HepG2 (cell line): ENCODE results near the gene KRT17. TPM values are rescaled to one million over a fixed set of nuclear protein-coding genes. Genes with fewer than 3 reads are reported as not detected.

Experiments used
- ARHGAP35 ChIP-seq: sonication (generic); formaldehyde crosslinking; IDR thresholded peaks from 2 replicates; pipeline ENCODE4 v1.9.0; 2022; ENCODE audit warnings: mild to moderate bottlenecking, inconsistent platforms, moderate library complexity, missing genetic modification reagents, borderline replicate concordance
- CREB3 ChIP-seq: sonication (generic); formaldehyde crosslinking; IDR thresholded peaks from 2 replicates; pipeline ENCODE4 v1.5.0; 2020; ENCODE audit warnings: missing genetic modification reagents
- MAX ChIP-seq: IDR thresholded peaks from 2 replicates; pipeline ENCODE4 v1.6.1; 2012; ENCODE audit warnings: inconsistent platforms
- NRL ChIP-seq: sonication (generic); formaldehyde crosslinking; IDR thresholded peaks from 2 replicates; pipeline ENCODE4 v1.5.0; 2020; ENCODE audit warnings: missing genetic modification reagents, mild to moderate bottlenecking, moderate library complexity, borderline replicate concordance
- RCOR2 ChIP-seq: IDR thresholded peaks from 2 replicates; pipeline ENCODE4 v1.6.1; 2016; ENCODE audit warnings: missing biosample characterization, missing genetic modification reagents
- RXRA ChIP-seq: sonication (generic); formaldehyde crosslinking; IDR thresholded peaks from 2 replicates; pipeline ENCODE4 v1.5.1; 2020; ENCODE audit warnings: missing genetic modification reagents
- XRCC5 ChIP-seq: fragments of 200-400 bp; formaldehyde crosslinking; optimal IDR thresholded peaks from 2 replicates; pipeline ENCODE3; 2017; ENCODE audit warnings: mild to moderate bottlenecking, low read length
- ZBTB49 ChIP-seq: sonication (generic); formaldehyde crosslinking; IDR thresholded peaks from 2 replicates; pipeline ENCODE4 v1.4.0; 2020; ENCODE audit warnings: missing genetic modification reagents, borderline replicate concordance
- ZNF160 ChIP-seq: sonication (generic); formaldehyde crosslinking; IDR thresholded peaks from 2 replicates; pipeline ENCODE4 v1.8.0; 2022; ENCODE audit warnings: mild to moderate bottlenecking, inconsistent platforms, missing genetic modification reagents
- ZNF318 ChIP-seq: sonication (generic); formaldehyde crosslinking; IDR thresholded peaks from 2 replicates; pipeline ENCODE4 v1.4.0; 2020; ENCODE audit warnings: mild to moderate bottlenecking, missing genetic modification reagents
- ZNF572 ChIP-seq: sonication (generic); formaldehyde crosslinking; IDR thresholded peaks from 2 replicates; pipeline ENCODE4 v1.5.1; 2020; ENCODE audit warnings: mild to moderate bottlenecking, missing genetic modification reagents
- ZNF574 ChIP-seq: sonication (generic); formaldehyde crosslinking; IDR thresholded peaks from 2 replicates; pipeline ENCODE4 v1.4.0; 2020; ENCODE audit warnings: missing genetic modification reagents
- ZNF652 ChIP-seq: IDR thresholded peaks from 2 replicates; pipeline ENCODE4 v1.6.1; 2016; ENCODE audit warnings: low read depth, borderline replicate concordance
- polyA plus RNA-seq, 8 experiments: library from polyadenylated mRNA; depleted of rRNA in 3 of 8; stranded (reverse) in 7 of 8; unstranded in 1 of 8; fragments of >200 nt; fragmentation: Illumina TruSeq in 4 of 8; extraction: Trizol in 4 of 8; gene quantifications; 2 replicates each; pipeline versions ENCODE4 v1.2.1 to v1.2.3, GENCODE V29; 2011 to 2016; ENCODE audit warnings: low read depth in 4 of 8, missing spikeins in 1 of 8, mixed read lengths in 1 of 8; ENCODE audit not compliant: insufficient read depth in 1 of 8
- total RNA-seq, 5 experiments: library from RNA; depleted of rRNA; stranded (reverse); fragments of >200 nt; fragmentation: Illumina TruSeq; extraction: Trizol; gene quantifications; 2 replicates each; pipeline ENCODE4 v1.2.3, GENCODE V29; 2016; ENCODE audit warnings: low read depth in 1 of 5

Gene KRT17
- total and polyA plus RNA-seq, 2 of the 13 experiments (the other 11 are each of a cell fraction or from before 2014, with no cell fraction given) = 0.38 to 0.82 TPM

GRCh38 chr17:41667280-41668041, 43.1 kb upstream of the KRT17 start (continued):
- TF ChIP-seq ZNF574 (CRISPR knock-in tag) (peak; percentile 18; the same call in 1 of the 2 replicates), RCOR2 (CRISPR knock-in tag) (no peak), ZNF318 (no peak), ZNF572 (CRISPR knock-in tag) (peak; percentile 75; the same call in 1 of the 2 replicates), XRCC5 (peak; percentile 62), ARHGAP35 (CRISPR knock-in tag) (peak; percentile 27; the same call in 1 of the 2 replicates), CREB3 (no peak), ZNF652 (peak; percentile 94), MAX (peak; percentile 14; the same call in 1 of the 2 replicates), ZNF160 (CRISPR knock-in tag) (0 out of 2 replicates have a peak, but pooled peaks have one; percentile 20), NRL (peak; percentile 72; the same call in 1 of the 2 replicates), ZBTB49 (CRISPR knock-in tag) (peak; percentile 69; the same call in 1 of the 2 replicates), RXRA (CRISPR knock-in tag) (peak; percentile 46; the same call in 1 of the 2 replicates)
